ENCODE data around the gene TMSB10.
"Not testable (repeated sequence)": the region's sequence is repeated elsewhere in the genome, so short reads cannot be mapped to it uniquely, and the experiment has no call there.

TMSB10 gene

DNA sequence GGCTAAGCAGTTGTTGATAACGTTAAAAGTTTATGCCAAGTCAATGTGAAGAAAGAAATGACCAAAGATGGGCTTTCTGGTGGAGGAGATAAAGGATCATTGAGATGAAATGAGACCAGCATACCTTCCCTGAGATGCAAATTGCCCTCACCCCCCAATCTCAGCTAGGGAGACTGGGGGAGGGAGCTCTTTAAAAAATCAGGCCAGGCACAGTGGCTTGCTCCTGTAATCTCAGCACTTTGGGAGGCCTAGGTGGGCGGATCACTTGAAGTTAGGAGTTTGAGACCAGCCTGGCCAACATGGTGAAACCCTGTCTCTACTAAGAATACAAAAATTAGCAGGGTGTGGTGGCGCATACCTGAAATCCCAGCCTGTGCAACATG lies 34.6 kb downstream of the TMSB10 start:
- DNase-seq (ENCODE audit: low spot score), result no peak

DNA sequence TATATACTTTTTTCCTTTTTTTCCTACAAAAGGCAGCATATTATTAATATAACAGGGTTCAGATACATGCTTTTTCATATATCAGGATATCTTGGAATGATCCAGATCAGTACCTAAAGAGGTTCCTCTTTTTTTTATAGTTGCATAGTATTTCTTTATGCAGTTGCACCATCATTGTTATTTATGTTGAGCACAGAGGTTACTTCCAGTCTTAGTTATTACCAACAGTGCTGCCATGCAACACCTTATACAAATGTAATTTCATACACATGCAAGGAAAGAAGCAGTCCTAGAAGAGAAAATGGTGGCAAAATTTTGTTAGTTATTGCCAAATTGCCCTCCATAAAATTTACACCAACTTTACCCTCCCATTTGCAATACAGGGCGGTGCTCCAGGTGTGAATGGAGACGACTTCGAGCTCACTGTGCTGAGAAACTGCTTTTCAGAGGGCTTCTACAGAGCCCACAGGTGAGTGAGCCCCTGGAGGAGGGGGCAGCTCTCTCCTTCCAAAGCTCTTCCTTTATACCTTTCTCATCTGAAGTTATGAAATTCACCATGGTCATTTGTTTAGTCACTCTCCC lies 35.5 kb downstream of the TMSB10 start:
- no peak for DNase-seq (ENCODE audit: low spot score)

DNA sequence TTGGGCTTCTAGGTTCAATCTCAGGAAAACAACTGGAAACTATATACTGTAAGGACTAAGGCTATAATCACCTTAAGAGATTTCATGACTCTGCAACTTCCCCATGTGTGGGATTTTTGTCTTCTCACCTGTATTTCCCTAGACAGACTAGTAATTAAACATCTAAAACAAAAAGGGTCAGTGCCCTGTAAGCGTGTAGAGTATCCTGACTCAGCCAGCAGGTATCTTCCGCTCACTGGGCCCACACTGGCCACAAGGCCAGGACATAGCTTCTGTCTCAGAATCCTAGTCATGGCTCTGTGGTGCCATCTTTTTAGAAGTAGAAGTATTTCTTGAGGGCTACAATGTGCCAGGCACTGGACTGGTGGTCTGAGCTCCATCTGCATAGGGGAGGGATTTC lies 36.7 kb downstream of the TMSB10 start:
- DNase-seq (ENCODE audit: low spot score), result no peak

DNA sequence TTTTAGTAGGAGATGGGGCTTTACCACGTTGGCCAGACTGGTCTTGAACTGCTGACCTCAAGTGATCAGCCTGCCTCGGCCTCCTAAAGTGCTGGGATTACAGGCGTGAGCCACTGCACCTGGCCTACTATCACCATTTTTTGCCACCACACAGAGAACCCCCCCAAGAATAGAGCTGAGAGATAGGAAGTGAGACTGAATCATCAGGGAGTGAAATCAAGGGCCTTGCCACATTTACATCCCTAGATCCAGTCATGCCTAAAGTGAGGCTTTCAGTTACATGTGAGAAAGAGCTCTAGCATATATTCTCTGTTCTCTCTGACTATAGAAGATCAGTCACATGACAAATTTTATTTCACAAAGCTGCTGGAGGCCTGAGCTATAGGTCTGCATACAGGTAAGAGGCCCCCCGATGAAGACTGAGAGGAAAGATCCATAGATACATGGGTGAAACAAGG lies 37.5 kb downstream of the TMSB10 start:
- no peak for DNase-seq (ENCODE audit: low spot score)

DNA sequence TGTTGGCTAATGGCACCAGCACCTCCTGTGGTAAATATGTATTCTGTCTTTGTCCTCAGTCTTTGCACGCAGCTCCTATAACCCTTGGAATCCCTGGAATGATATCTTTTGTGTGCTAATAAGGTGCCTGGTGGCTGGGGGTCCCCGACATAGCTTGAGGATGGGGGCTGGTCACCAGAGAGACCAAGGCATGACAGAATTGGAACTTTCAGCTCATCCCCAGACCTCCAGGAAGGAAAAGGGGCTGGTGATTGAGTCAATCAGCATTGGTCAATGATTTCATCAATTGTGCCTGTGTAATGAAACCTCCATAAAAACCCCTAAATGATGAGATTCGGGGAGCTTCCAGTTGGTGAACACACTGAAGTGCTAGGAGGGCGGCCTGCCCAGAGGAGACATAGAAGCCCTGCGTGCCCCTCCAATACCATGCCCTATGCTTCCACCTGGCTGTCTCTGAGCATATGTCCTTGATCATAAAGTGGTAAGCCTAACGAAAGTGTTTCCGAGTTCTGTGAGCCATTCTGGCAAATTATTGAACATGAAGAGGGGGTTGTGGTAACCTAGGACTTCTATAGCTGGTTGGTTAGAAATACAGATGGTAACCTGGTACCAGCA lies 38.9 kb downstream of the TMSB10 start:
- DNase-seq (ENCODE audit: low spot score), result no peak

DNA sequence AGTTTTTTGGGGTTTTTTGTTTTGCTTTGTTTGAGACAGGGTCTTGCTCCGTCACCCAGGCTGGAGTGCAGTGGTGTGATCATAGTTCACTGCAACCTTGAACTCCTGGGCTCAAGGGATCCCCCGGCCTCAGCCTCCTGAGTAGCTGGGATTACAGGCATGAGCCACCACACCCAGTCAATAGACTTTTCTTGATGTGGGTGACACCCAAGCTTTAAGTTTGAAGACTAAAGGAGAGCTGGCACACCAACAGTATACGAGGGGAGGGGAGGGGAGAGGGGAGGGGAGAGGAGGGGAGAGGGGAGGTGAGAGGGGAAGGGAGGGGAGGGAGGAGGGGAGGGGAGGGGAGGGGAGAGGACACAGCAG lies 40.4 kb downstream of the TMSB10 start:
- not testable (repeated sequence) for DNase-seq (ENCODE audit: low spot score)

DNA sequence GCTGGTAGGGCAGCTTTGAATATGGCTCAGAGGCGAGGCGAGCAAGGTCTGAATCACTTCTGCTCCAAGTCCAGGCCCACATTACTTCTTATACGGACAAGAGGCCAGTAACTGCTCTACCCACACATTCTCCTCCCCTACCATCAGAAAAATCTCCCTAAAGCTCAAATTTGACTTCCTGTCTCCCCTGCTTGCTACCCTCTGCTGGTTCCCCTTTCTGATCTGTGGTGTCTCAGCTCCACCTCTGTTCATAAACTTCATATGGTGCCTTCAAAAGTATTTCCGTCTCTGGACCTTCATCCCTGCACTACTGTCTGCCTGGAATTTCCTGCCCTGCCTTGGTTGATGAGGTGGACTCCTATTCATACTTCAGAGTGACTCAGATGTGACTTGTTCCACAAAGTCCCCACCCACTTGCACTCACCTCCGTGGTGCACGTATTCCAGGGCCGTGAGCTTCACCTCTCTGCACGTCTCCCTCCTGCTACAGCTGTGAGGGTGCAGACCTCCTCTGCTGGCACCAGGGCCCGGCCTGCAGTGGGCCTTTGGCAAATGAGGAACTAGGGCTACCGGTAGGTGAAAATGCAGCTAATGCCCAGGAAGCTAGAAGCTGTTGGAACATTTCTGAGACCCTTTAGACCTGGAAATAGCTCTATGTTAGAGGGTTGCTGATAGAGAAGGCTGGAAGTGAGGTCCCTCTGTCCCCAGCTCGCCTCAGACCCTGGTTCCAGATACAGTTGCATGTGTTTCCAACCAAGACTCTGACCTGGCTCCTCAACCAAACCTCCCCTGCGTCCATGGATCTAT lies 41.0 kb downstream of the TMSB10 start:
- DNase-seq (ENCODE audit: low spot score), result no peak

DNA sequence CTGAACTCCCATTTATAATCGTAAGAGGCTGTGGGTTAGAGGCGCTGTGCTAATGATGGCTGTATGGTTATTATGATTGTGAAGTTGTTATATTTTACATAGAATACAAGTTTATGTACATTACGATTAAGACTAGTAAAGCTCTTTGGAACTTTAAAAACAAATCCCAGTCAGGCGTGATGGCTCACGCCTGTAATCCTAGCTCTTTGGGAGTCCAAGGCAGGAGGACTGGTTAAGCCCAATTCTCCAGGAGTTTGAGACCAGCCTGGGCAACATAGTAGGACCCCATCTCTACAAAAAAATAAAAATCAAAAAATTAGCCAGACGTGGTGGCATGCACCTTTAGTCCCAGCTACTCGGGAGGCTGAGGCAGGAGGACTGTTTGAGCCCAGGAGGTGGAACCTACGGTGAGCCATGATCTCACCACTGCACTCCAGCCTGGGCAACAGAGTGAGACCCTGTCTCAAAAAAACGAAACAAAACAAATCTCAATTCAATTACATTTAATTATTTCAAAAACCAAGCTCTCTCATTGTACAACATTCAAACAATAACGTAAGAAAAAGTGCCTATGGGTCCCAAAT lies 41.6 kb downstream of the TMSB10 start:
- DNase-seq (ENCODE audit: low spot score), result no peak

DNA sequence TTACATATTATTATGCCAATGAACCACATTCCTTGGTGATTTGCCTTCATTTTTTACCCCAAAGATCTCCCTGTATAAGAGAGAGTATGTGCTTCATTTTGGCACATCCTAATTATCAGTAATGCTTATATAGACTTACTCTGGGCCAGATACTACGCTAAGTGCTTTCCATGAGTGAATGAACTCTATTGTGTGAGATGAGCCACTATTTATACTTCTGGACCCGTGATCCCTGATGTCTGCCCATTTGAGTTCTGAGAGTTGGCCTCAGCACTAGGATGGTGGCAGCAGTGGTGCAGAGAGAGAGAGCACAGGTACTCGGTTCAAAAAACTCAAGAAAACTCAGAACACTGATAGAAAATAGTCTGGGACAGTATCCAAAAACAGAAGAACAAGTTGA lies 48.1 kb downstream of the TMSB10 start:
- no peak for DNase-seq (ENCODE audit: low spot score)

DNA sequence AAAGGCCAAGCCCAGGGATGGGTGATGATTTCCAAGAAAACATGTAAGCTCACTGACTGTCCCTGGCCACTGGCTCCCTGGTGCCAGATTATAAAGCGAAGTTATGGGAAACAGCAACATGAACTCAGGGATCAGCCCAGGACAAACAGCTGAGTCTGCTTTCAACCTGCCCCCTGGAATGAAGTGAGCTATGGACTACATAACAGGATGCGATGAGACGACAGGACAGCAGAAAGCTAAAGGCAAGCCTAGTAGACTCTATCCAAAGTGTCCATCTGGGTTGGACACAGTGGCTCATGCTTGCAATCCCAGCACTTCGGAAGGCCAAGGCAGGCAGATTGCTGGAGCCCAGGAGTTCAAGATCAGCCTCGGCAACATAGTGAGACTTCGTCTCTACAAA lies 48.9 kb downstream of the TMSB10 start:
- no peak for DNase-seq (ENCODE audit: low spot score)
